Panc1 (cell line): Measurements from ENCODE around the gene HNRNPA2B1. TPM values are rescaled to one million over a fixed set of nuclear protein-coding genes. Genes with fewer than 3 reads are reported as not detected.
A peak's percentile ranks its signal among the peaks of the same experiment; 100 is the strongest.

Experiments
- ATAC-seq: fragments of 200-7000 bp; cut with Tn5 transposase; 2 replicates; pipeline ENCODE4 v1.9.1; 2020; ENCODE audit warnings: mild to moderate bottlenecking, moderate library complexity
- BruUV-seq: library from RNA; stranded (reverse); fragments of 400-500 nt; replicated peaks from 2 replicates; lab custom pipeline; 2021; lab: Mats Ljungman, UMichigan
- CTCF ChIA-PET: fragments of 300-600 bp; sonication (Branson Sonifier 250); formaldehyde crosslinking; loops from one replicate; lab custom pipeline; 2022; ENCODE audit warnings: antibody characterized with exemption; lab: Charles Lee
- POLR2A ChIA-PET: fragments of 300-600 bp; sonication (Branson Sonifier 250); formaldehyde crosslinking; loops from one replicate; lab custom pipeline; 2022; ENCODE audit warnings: antibody characterized with exemption; lab: Charles Lee
- DNase-seq: peaks from one replicate; pipeline ENCODE4 v3.0.0-alpha.2; 2010; ENCODE audit warnings: low read depth, low spot score
- H3K27ac ChIP-seq: 2 replicates; pipeline ENCODE4 v1.5.1; 2011; ENCODE audit warnings: mild to moderate bottlenecking, low read length, inconsistent platforms
- H3K27me3 ChIP-seq: fragments of 200-500 bp; sonication (Bioruptor generic); 2 replicates; pipeline ENCODE4 v1.6.0; 2014; ENCODE audit warnings: low read length, inconsistent platforms; ENCODE audit not compliant: control insufficient read depth, insufficient read depth
- H3K36me3 ChIP-seq: fragments of 200-500 bp; sonication (Bioruptor generic); 2 replicates; pipeline ENCODE4 v1.5.1; 2014; ENCODE audit warnings: inconsistent platforms, mild to moderate bottlenecking, low read length, moderate library complexity; ENCODE audit not compliant: control insufficient read depth, insufficient read depth
- H3K4me1 ChIP-seq: 2 replicates; pipeline ENCODE4 v1.5.1; 2011; ENCODE audit warnings: inconsistent platforms, mild to moderate bottlenecking, low read length, moderate library complexity; ENCODE audit not compliant: control insufficient read depth, insufficient read depth
- H3K4me3 ChIP-seq, 2 experiments: 2 replicates each; pipeline ENCODE4 v1.5.1; 2011 to 2012; ENCODE audit warnings: low read depth in 2 of 2, low read length in 2 of 2, mild to moderate bottlenecking in 2 of 2, inconsistent platforms in 1 of 2, moderate library complexity in 1 of 2
- H3K9me3 ChIP-seq: fragments of 200-500 bp; sonication (Bioruptor generic); 2 replicates; pipeline ENCODE4 v1.5.1; 2014; ENCODE audit warnings: low read depth, mild to moderate bottlenecking, inconsistent platforms, low read length, moderate library complexity; ENCODE audit not compliant: control insufficient read depth, insufficient read depth
- POLR2AphosphoS5 ChIP-seq: IDR thresholded peaks from 2 replicates; pipeline ENCODE4 v1.6.1; 2012; ENCODE audit warnings: mild to moderate bottlenecking, low read depth, low read length, moderate library complexity
- SIN3A ChIP-seq: IDR thresholded peaks from 2 replicates; pipeline ENCODE4 v1.6.1; 2012; ENCODE audit warnings: low read depth, mild to moderate bottlenecking, low read length, moderate library complexity, borderline replicate concordance; ENCODE audit not compliant: insufficient read depth
- TCF7L2 ChIP-seq: IDR thresholded peaks from 2 replicates; pipeline ENCODE4 v1.6.1; 2011; ENCODE audit warnings: mild to moderate bottlenecking, low read depth, low read length, inconsistent platforms
- in situ Hi-C: cut with HindIII; loops from 2 replicates; pipeline ENCODE4 v1.10.0; 2016; ENCODE audit warnings: low sequenced_read_pairs, low pct_unique_long_range_greater_than_20kb
- intact Hi-C: fragments of 100-400 bp; cut with micrococcal nuclease; formaldehyde crosslinking; loops from one replicate; pipeline ENCODE4 v1.10.0; 2022; ENCODE audit not compliant: unreplicated experiment
- total RNA-seq: library from RNA; stranded (reverse); gene quantifications from one replicate; pipeline ENCODE4 v1.2.1, GENCODE V29; 2021; ENCODE audit not compliant: unreplicated experiment
- TF ChIP-seq, protein P1 (sequence below), 2 experiments: IDR thresholded peaks; 2 replicates each; pipeline ENCODE4 v1.6.1; 2011 to 2012; ENCODE audit warnings: low read depth in 2 of 2, control low read depth in 1 of 2, low read length in 1 of 2, mild to moderate bottlenecking in 1 of 2, moderate library complexity in 1 of 2; ENCODE audit not compliant: insufficient read depth in 1 of 2
- TF ChIP-seq, protein P2 (sequence below): fragments of 450-650 bp; IDR thresholded peaks from 2 replicates; pipeline ENCODE4 v1.5.1; 2017; ENCODE audit warnings: mild to moderate bottlenecking

Gene HNRNPA2B1
- total RNA-seq, 1 experiment from 2014 or later, result 819 TPM

DNA sequence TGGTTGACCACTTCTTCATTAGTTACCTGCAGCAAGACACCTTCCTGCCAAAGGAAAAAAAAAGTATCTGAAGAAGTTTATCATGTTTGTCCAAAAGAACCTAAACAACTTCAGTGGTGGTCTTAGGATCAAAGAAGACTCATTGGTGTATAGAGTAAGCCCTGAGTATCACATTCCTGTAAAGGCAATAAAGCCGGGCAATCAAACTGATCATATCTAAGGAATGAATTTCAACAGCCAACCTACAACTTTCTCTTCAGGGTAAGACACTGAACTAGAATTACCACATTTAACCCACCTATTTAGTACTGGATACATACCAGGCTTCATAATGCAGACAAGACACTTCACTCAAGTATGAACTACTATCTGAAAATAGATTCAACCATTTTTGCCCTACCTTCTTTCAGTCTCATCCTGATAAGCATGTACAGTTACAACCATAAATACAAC, 10.1 kb downstream of the HNRNPA2B1 start:
- Histone ChIP-seq H3K9me3 (no peaks in the 10 kb centered on the region), H3K4me1 (peaks cover 98% of the 10 kb centered on the region), H3K27ac (peak overlapping the region; percentile 3; the same call in 1 of the 2 replicates), H3K4me3 (no peak overlapping the region), H3K36me3 (peaks cover 61% of the 10 kb centered on the region), H3K27me3 (no peaks in the 10 kb centered on the region)
- no TSS peak for BruUV-seq
- in situ Hi-C loops (no loop called here), intact Hi-C loops (no loop called here)
- POLR2A ChIA-PET, result interaction anchor here (0.7 to 1.4 kb wide), 3 partner anchors 8 to 100 kb away, joined by 3 to 6 read pairs (median 4); no protein-coding TSS in a partner anchor
- ATAC-seq (no peak), DNase-seq (no peak)
- TF ChIP-seq POLR2AphosphoS5 (peak; percentile 58; the same call in 1 of the 2 replicates), TCF7L2 (no peak), SIN3A (no peak)
- CTCF ChIA-PET, result no interaction called here

DNA sequence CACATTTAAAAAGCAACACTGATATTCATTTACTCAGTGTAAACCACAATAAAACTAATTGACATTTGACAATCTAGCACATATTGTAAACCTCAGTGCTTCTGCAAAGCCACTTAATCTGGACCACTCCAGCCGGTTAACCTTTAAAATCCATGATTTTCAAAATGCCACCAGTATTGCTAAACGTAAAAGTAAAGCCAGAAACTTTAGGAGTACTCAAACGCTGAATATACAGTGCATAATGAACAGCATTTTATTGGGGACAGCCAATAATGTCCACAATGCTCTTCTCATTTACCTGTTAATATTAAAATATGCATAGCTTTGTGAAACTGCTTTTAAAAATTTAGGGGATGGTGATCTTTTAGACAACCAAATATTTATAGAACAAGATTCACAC, 10.8 kb downstream of the HNRNPA2B1 start:
- no peaks in the 10 kb centered on the region for H3K9me3 ChIP-seq
- H3K4me3 ChIP-seq, result no peak overlapping the region
- ChIA-PET POLR2A (interaction anchor here (0.6 kb wide), 1 partner anchor 217 kb away, joined by 12 read pairs; no protein-coding TSS in a partner anchor), CTCF (no interaction called here)
- TF ChIP-seq, protein P1, sequence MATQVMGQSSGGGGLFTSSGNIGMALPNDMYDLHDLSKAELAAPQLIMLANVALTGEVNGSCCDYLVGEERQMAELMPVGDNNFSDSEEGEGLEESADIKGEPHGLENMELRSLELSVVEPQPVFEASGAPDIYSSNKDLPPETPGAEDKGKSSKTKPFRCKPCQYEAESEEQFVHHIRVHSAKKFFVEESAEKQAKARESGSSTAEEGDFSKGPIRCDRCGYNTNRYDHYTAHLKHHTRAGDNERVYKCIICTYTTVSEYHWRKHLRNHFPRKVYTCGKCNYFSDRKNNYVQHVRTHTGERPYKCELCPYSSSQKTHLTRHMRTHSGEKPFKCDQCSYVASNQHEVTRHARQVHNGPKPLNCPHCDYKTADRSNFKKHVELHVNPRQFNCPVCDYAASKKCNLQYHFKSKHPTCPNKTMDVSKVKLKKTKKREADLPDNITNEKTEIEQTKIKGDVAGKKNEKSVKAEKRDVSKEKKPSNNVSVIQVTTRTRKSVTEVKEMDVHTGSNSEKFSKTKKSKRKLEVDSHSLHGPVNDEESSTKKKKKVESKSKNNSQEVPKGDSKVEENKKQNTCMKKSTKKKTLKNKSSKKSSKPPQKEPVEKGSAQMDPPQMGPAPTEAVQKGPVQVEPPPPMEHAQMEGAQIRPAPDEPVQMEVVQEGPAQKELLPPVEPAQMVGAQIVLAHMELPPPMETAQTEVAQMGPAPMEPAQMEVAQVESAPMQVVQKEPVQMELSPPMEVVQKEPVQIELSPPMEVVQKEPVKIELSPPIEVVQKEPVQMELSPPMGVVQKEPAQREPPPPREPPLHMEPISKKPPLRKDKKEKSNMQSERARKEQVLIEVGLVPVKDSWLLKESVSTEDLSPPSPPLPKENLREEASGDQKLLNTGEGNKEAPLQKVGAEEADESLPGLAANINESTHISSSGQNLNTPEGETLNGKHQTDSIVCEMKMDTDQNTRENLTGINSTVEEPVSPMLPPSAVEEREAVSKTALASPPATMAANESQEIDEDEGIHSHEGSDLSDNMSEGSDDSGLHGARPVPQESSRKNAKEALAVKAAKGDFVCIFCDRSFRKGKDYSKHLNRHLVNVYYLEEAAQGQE (IDR thresholded peaks at IDR 0.05; ENCODE audit: insufficient read depth in 1 of 2, low read depth in 2 of 2, low read length in 1 of 2), result no peak
- TF ChIP-seq TCF7L2, result no peak
- TF ChIP-seq, protein P2, sequence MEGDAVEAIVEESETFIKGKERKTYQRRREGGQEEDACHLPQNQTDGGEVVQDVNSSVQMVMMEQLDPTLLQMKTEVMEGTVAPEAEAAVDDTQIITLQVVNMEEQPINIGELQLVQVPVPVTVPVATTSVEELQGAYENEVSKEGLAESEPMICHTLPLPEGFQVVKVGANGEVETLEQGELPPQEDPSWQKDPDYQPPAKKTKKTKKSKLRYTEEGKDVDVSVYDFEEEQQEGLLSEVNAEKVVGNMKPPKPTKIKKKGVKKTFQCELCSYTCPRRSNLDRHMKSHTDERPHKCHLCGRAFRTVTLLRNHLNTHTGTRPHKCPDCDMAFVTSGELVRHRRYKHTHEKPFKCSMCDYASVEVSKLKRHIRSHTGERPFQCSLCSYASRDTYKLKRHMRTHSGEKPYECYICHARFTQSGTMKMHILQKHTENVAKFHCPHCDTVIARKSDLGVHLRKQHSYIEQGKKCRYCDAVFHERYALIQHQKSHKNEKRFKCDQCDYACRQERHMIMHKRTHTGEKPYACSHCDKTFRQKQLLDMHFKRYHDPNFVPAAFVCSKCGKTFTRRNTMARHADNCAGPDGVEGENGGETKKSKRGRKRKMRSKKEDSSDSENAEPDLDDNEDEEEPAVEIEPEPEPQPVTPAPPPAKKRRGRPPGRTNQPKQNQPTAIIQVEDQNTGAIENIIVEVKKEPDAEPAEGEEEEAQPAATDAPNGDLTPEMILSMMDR, result no peak
- no peak for TF ChIP-seq POLR2AphosphoS5
- no peak for TF ChIP-seq SIN3A
- DNase-seq (no peak), ATAC-seq (no peak)
- in situ Hi-C loops, result no loop called here
- 0 out of 2 replicates have a peak overlapping the region, but pooled peaks have one; percentile 44 for H3K27ac ChIP-seq
- peaks cover 96% of the 10 kb centered on the region for H3K4me1 ChIP-seq
- no TSS peak for BruUV-seq
- H3K27me3 ChIP-seq, result no peaks in the 10 kb centered on the region
- intact Hi-C loops, result loop anchor here (10.0 kb wide), 2 partner anchors 95 to 175 kb away; no protein-coding TSS in a partner anchor
- peaks cover 56% of the 10 kb centered on the region for H3K36me3 ChIP-seq
